ENCODE measurements around the gene HSPA14. TPM values are rescaled to one million over a fixed set of nuclear protein-coding genes. Genes with fewer than 3 reads are reported as not detected.

Gene HSPA14
- total RNA-seq, 1 experiment from 2014 or later, result 30.1 TPM

- POLR2A ChIA-PET, result interaction anchor here (0.8 to 2.6 kb wide), 12 partner anchors 11 to 652 kb away, joined by 3 to 75 read pairs (median 4); partner anchors contain the start of genes DCLRE1C, MEIG1 and SUV39H2
- ATAC-seq (no peak), DNase-seq (ENCODE audit: low spot score) (no peak)
- H3K9me3 Mint-ChIP-seq, result no peaks in the 10 kb centered on the region
- CTCF ChIA-PET, result interaction anchor here (0.8 to 3.2 kb wide), 13 partner anchors 14 to 636 kb away, joined by 3 to 26 read pairs (median 4); partner anchors contain the start of genes DCLRE1C, MEIG1 and SUV39H2
- peak overlapping the region; percentile 91 for H3K4me3 Mint-ChIP-seq
- peaks cover 23% of the 10 kb centered on the region for H3K36me3 Mint-ChIP-seq
- peak overlapping the region; percentile 97 for H3K27ac Mint-ChIP-seq
- peak; percentile 47; the same call in 1 of the 2 replicates for TF ChIP-seq MYBL2 (CRISPR knock-in tag; IDR thresholded peaks at IDR 0.05)
- no peak for TF ChIP-seq FOXJ3 (CRISPR knock-in tag; IDR thresholded peaks at IDR 0.05; ENCODE audit: borderline replicate concordance)
- 0 out of 2 replicates have a peak, but pooled peaks have one; percentile 11 for TF ChIP-seq E2F4 (CRISPR knock-in tag; IDR thresholded peaks at IDR 0.05; ENCODE audit: borderline replicate concordance, low read depth)
- TF ChIP-seq E2F5 (CRISPR knock-in tag; IDR thresholded peaks at IDR 0.05), result no peak
- no peaks in the 10 kb centered on the region for H3K27me3 Mint-ChIP-seq (ENCODE audit: low read depth)
- peaks cover 24% of the 10 kb centered on the region for H3K4me1 Mint-ChIP-seq
These were observed 926 bp upstream of the HSPA14 start for GRCh38 chr10:14837003-14837756.

GRCh38 chr10:14838582-14839304 is 637 bp downstream of the HSPA14 start:
- peaks cover 24% of the 10 kb centered on the region for H3K4me1 Mint-ChIP-seq
- ChIA-PET CTCF (interaction anchor here (0.7 to 3.2 kb wide), 13 partner anchors 15 to 594 kb away, joined by 3 to 26 read pairs (median 4); partner anchors contain the start of genes DCLRE1C, MEIG1 and SUV39H2), POLR2A (interaction anchor here (0.5 to 2.6 kb wide), 9 partner anchors 15 to 654 kb away, joined by 3 to 75 read pairs (median 6); partner anchors contain the start of genes DCLRE1C, MEIG1, NMT2 and SUV39H2)
- H3K27me3 Mint-ChIP-seq (ENCODE audit: low read depth), result no peaks in the 10 kb centered on the region
- peaks cover 37% of the 10 kb centered on the region for H3K36me3 Mint-ChIP-seq
- DNase-seq (ENCODE audit: low spot score) (peak; percentile 64), ATAC-seq (peak; percentile 1; the same call in 1 of the 2 replicates)
- peak overlapping the region; percentile 89 for H3K27ac Mint-ChIP-seq
- TF ChIP-seq RELA (CRISPR knock-in tag; IDR thresholded peaks at IDR 0.05; ENCODE audit: borderline replicate concordance) (no peak), ETV6 (CRISPR knock-in tag; IDR thresholded peaks at IDR 0.05) (no peak; the same call in 1 of the 2 replicates), ZNF121 (CRISPR knock-in tag; IDR thresholded peaks at IDR 0.05) (peak; percentile 73; the same call in 1 of the 2 replicates), CBFB (CRISPR knock-in tag; IDR thresholded peaks at IDR 0.05; ENCODE audit: low read depth) (no peak), FOXP1 (CRISPR knock-in tag; IDR thresholded peaks at IDR 0.05; ENCODE audit: borderline replicate concordance) (peak; percentile 9; the same call in 1 of the 2 replicates), CREM (CRISPR knock-in tag; IDR thresholded peaks at IDR 0.05) (0 out of 2 replicates have a peak, but pooled peaks have one; percentile 4), TP53 (CRISPR knock-in tag; IDR thresholded peaks at IDR 0.05) (0 out of 2 replicates have a peak, but pooled peaks have one; percentile 5), NFYB (CRISPR knock-in tag; conservative IDR thresholded peaks at IDR 0.05; ENCODE audit: low read depth) (no peak), ZSCAN18 (CRISPR knock-in tag; IDR thresholded peaks at IDR 0.05) (no peak)
- no peaks in the 10 kb centered on the region for H3K9me3 Mint-ChIP-seq
- H3K4me3 Mint-ChIP-seq, result peak overlapping the region; percentile 91

- DNase-seq (ENCODE audit: low spot score) (no peak), ATAC-seq (no peak)
- Mint-ChIP-seq H3K27me3 (ENCODE audit: low read depth) (no peaks in the 10 kb centered on the region), H3K27ac (peak overlapping the region; percentile 89), H3K9me3 (no peaks in the 10 kb centered on the region), H3K4me3 (peak overlapping the region; percentile 91), H3K4me1 (peaks cover 23% of the 10 kb centered on the region), H3K36me3 (peaks cover 42% of the 10 kb centered on the region)
- TF ChIP-seq USF1 (CRISPR knock-in tag; IDR thresholded peaks at IDR 0.05), result 0 out of 2 replicates have a peak, but pooled peaks have one; percentile 14
- peak; percentile 45; the same call in 1 of the 2 replicates for TF ChIP-seq USF2 (CRISPR knock-in tag; IDR thresholded peaks at IDR 0.05)
- no peak for TF ChIP-seq AFF4 (CRISPR knock-in tag; IDR thresholded peaks at IDR 0.05; ENCODE audit: borderline replicate concordance)
- POLR2A ChIA-PET, result interaction anchor here (2.6 kb wide), 2 partner anchors 40 to 114 kb away, joined by 15 to 75 read pairs; partner anchors contain the start of genes DCLRE1C and SUV39H2
- CTCF ChIA-PET, result interaction anchor here (0.7 to 3.2 kb wide), 5 partner anchors 39 to 595 kb away, joined by 3 to 26 read pairs (median 4); partner anchors contain the start of genes MEIG1 and SUV39H2
These were observed 1.2 kb downstream of the HSPA14 start for GRCh38 chr10:14839305-14839695.

Data from WTC11 (cell line).